GM12864 (cell line): ENCODE measurements around the gene LMNB1.
A peak's percentile ranks its signal among the peaks of the same experiment; 100 is the strongest.
"Not testable (repeated sequence)": the region's sequence is repeated elsewhere in the genome, so short reads cannot be mapped to it uniquely, and the experiment has no call there.

Source experiments
- DNase-seq: peaks from one replicate; pipeline ENCODE4 v3.0.0-alpha.2; 2011; ENCODE audit warnings: low read depth
- H3K4me3 ChIP-seq: 2 replicates; pipeline ENCODE4 v1.5.1; 2011; ENCODE audit warnings: mild to moderate bottlenecking, low read depth, low read length, control low read depth
- TF ChIP-seq, protein P1 (sequence below): IDR thresholded peaks from 2 replicates; pipeline ENCODE4 v1.5.1; 2011; ENCODE audit warnings: low read depth, mild to moderate bottlenecking, moderate library complexity, low read length, control low read depth, inconsistent platforms; ENCODE audit errors: missing control alignments

The LMNB1 gene

GRCh38 chr5:126757713-126758357 is 19.1 kb upstream of the LMNB1 start:
- TF ChIP-seq, protein P1, sequence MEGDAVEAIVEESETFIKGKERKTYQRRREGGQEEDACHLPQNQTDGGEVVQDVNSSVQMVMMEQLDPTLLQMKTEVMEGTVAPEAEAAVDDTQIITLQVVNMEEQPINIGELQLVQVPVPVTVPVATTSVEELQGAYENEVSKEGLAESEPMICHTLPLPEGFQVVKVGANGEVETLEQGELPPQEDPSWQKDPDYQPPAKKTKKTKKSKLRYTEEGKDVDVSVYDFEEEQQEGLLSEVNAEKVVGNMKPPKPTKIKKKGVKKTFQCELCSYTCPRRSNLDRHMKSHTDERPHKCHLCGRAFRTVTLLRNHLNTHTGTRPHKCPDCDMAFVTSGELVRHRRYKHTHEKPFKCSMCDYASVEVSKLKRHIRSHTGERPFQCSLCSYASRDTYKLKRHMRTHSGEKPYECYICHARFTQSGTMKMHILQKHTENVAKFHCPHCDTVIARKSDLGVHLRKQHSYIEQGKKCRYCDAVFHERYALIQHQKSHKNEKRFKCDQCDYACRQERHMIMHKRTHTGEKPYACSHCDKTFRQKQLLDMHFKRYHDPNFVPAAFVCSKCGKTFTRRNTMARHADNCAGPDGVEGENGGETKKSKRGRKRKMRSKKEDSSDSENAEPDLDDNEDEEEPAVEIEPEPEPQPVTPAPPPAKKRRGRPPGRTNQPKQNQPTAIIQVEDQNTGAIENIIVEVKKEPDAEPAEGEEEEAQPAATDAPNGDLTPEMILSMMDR, result no peak
- no peak overlapping the region for H3K4me3 ChIP-seq
- no peak for DNase-seq

- no peak for DNase-seq
- no peak overlapping the region; the same call in 1 of the 2 replicates for H3K4me3 ChIP-seq
- TF ChIP-seq, protein P1, result no peak
Observed at GRCh38 chr5:126763371-126763770, 13.6 kb upstream of the LMNB1 start.

DNA sequence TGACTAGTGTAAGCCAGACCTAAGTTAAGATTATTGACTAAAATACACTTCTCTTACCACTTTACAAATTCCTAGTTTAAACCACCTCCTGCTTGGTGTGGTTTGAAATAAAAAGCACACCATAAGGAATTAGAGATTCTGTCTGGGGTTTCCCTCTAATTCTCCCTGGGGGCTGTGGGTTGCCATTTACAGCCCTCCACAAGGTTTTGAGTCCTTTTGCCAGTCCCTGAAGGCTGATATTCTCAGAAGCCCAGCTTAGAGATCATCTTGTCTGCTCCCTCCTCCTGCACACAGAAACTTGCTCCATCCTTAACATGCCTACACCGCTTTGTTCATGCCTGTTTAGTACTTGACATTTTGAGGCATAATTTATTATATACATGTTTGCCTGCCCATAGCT is 7.2 kb upstream of the LMNB1 start:
- DNase-seq, result no peak
- H3K4me3 ChIP-seq, result no peak overlapping the region
- TF ChIP-seq, protein P1, result no peak

DNA sequence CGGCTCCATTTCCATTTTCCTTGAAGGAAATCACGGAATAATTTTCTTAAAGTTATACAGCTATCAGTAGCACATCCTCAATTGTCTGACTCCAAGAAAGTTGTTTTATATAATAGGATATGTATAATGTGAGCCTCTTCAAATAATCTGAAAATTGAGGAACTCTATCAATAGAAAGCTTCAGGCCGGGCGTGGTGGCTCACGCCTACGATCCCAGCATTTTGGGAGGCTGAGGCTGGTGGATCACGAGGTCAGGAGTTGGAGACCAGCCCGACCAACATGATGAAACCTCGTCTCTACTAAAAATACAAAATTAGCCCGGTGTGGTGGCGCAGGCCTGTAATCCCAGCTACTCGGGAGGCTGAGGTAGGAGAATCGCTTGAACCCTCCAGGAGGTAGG is 3.4 kb upstream of the LMNB1 start:
- not testable (repeated sequence) for DNase-seq, H3K4me3 ChIP-seq

- H3K4me3 ChIP-seq, DNase-seq: not testable (repeated sequence)
Observed at GRCh38 chr5:126774595-126774994, 2.3 kb upstream of the LMNB1 start.

DNA sequence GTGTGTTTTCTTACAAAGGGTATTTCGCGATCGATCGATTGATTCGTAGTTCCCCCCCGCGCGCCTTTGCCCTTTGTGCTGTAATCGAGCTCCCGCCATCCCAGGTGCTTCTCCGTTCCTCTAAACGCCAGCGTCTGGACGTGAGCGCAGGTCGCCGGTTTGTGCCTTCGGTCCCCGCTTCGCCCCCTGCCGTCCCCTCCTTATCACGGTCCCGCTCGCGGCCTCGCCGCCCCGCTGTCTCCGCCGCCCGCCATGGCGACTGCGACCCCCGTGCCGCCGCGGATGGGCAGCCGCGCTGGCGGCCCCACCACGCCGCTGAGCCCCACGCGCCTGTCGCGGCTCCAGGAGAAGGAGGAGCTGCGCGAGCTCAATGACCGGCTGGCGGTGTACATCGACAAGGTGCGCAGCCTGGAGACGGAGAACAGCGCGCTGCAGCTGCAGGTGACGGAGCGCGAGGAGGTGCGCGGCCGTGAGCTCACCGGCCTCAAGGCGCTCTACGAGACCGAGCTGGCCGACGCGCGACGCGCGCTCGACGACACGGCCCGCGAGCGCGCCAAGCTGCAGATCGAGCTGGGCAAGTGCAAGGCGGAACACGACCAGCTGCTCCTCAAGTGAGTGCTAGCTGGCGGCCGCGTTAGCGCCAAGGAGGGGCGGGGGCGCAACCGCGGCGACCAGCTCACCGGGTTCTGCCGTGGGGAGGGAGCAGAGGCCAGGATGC is 480 bp downstream of the LMNB1 start:
- TF ChIP-seq, protein P1, result peak; percentile 9
- H3K4me3 ChIP-seq, result peak overlapping the region; percentile 93
- DNase-seq, result no peak

DNA sequence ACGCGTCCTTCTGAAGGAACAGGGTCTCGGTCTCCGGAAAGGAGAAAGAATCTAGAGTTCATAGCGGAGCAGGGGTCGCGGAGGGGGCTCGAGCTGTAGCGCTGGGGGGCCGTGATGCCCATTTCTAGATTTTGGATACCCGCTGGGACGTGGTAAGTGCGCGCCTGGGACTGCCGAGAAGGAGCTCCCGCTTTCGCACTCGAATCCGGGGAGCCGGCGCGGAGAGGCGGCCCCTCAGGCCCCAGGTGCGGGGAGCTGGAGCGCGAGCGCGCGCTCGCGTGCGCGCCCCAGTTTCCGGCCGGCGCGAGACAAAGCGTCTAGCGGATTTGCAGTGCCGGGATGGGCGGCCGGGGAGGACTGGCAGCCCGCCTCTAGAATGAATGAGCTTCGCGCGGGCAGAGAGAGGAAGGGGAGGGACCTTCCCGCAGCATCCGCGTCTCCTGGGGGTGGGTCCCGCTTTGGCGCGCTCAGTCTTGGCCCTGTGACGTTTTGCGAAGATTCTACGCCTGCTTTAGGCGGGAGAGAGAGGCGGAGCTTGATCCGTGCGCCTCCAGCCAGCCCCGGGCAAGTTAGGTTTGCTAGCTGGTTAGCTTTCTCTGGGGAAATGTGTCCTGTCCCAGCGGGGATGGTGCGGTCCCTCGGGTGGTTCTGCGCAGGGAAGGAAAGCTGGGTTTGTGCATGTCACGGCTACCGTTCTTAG is 1.2 kb downstream of the LMNB1 start:
- TF ChIP-seq, protein P1, result no peak
- DNase-seq, result peak; percentile 90
- H3K4me3 ChIP-seq, result peak overlapping the region; percentile 93
